ENCODE data around the gene MAD1L1.
A peak's percentile ranks its signal among the peaks of the same experiment; 100 is the strongest.
"Not testable (repeated sequence)": the region's sequence is repeated elsewhere in the genome, so short reads cannot be mapped to it uniquely, and the experiment has no call there.

Gene MAD1L1

DNA sequence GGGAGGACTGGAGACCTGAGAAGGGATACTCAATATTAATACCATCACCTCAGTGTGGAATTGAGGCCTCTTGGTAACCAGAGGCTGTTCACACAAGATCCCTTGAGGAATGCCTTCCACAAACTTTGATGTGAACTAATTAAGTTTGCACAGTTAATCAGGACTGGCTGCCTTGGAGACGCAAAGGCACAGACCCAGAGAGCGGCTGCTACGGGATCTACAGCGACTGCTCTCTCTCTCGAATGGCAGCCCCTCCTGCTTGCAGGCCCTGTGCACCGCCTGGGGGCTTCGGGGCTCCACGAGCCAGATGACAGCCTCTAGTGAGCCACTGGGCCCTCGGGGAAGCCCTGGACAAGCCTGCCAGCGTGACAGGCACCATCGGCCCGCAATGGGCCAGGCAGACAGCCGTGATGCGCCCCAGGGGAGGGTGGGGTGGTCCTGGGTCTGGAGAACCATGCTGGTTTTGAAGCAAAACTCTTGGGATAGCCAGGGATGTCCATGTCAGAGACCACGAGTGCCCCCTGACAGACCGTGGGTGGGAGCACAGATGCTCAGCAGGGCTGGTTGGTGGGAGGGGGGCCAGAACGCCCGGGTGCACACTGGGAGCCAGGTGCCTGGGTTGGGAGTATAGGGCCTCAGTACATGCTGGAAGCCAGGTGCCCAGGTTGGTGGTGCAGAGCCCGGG lies 367.0 kb downstream of the MAD1L1 start:
- no peak for DNase-seq

GRCh38 chr7:1865000-1865555 lies 367.7 kb downstream of the MAD1L1 start:
- DNase-seq: no peak

DNA sequence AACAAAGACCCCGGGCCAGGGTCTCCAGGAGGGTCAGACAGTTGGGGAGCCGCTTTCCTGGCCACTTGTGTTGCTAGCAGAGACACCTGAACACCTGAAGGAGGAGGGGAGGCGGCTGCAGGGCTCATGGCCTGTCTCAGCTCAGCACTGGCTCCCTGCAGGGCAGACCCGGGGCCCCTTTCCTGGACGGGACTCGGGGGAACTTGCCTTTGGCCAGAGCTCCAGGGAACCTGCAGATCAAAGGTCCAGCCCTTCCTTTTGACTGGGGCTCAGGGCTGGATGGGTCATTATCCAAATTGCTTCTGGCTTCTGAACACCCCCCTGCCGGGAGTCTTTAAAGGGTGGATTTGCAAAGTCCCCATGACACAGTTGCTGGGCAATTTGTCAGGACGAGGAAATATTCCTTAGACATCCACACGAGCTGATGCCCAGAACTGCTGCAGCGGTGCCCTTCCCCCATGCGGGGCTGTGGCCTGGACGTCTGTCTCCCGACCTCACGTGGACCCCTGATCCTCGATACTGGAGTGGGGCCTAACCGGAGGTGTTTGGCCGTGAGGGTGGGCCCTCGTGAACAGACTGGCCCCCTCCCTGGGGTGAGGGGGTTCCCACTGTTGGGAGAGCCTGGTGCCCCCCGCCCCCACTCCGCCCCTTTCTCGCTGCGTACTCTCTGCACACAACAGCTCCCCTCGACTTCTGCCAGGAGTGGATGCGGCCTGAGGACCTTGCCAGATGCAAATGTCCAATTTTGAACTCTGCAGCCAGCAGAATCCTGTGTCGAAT lies 368.4 kb downstream of the MAD1L1 start:
- no peak for DNase-seq

DNA sequence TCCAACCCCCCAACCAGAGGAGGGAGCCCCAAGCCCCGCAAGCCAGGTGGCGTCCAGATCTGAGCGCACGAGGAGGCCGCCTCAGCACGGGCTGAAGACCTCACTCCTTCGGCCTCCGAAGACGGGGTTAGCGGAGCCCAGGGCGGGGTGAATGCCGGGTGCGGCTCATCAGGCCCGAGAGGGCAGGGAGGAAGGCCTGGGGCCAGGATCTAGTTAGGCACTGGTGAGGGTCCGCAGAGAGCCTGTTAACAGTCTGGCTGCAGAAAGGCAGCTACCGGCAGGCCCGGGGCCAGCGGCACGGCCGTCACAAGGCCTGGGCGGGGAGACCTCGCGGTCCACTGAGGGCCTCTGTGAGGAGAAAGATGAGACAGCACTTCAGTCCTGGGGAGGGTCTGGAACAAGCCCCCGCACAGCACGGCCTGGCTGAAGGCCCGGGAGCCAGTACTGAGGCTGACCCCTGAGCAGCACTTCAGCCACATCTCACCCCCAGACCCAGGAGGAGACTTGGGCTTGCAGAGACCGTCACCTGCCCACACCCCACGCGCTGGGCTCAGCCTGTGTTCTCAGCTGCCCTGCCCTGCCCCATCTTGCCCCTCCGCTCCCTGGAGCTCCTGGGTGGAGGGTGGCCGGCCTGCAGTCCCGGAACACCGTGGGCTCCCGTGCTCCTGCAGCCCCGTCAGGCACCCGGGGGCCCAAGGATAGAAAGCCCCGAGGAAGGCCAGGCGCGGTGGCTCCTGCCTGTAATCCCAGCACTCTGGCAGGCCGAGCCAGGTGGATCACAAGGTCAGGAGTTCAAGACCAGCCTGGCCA lies 369.4 kb downstream of the MAD1L1 start:
- no peak for DNase-seq

GRCh38 chr7:1862560-1862959 lies 370.2 kb downstream of the MAD1L1 start:
- DNase-seq: no peak

GRCh38 chr7:1861799-1862458 lies 370.8 kb downstream of the MAD1L1 start:
- DNase-seq: no peak

DNA sequence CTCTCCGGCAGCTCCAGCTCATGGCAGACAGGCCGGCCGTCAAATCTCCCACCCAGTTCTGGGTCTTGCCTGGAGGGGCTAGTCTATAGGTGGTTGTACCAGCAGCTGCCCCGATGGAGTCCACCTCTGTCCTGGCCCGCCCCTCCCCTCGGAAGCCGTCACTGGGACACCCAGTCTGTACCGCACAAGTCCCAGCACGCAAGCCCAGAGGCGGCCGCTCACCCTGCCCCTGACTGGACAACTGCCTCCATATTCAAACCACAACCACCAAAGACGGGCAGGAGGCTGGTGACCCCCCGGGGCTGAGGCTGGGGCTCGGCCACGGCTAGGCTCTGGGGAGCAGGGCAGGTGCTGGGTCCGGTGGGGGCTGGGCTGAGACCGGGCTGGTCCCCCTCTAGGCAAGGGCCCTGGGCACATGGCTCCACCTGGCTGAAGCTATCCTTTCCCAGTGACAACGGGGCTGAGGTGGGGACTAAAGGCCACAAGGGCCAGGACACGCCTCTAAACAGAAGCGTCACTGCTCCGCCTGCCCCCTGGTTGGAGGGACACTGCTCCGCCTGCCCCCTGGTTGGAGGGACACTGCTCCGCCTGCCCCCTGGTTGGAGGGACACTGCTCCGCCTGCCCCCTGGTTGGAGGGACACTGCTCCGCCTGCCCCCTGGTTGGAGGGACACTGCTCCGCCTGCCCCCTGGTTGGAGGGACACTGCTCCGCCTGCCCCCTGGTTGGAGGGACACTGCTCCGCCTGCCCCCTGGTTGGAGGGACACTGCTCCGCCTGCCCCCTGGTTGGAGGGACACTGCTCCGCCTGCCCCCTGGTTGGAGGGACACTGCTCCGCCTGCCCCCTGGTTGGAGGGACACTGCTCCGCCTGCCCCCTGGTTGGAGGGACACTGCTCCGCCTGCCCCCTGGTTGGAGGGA lies 371.6 kb downstream of the MAD1L1 start:
- DNase-seq: not testable (repeated sequence)

DNA sequence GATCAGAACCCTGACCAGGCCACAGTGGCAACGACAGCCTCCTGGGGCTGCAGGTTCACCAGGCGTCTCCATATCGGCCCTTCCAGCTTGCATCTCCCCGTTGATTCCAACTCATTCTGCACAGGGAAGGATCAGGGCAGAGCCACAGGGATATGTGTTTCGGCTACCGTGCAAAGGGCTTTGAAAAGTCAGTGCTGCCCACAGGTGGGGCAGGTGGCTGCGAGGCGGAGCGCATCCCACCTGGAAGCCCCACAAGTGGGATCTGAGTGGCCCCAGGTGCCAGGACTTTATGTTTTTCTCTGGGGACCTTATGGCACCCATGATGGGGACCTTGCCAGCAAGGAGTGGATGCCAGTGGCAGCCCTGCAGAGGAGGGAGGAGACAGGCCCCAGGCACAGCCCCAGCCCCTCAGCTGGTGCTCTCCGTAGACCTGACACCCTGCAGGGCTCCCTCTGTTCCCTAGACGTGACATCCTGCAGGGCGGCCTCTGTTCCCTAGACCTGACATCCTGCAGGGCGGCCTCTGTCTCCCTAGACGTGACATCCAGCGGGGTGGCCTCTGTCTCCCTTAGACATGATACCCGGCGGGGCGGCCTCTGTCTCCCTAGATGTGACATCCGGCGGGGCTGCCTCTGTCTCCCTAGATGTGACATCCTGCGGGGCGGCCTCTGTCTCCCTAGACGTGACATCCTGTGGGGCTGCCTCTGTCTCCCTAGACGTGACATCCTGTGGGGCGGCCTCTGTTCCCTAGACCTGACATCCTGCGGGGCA lies 373.3 kb downstream of the MAD1L1 start:
- DNase-seq: peak; percentile 19

DNA sequence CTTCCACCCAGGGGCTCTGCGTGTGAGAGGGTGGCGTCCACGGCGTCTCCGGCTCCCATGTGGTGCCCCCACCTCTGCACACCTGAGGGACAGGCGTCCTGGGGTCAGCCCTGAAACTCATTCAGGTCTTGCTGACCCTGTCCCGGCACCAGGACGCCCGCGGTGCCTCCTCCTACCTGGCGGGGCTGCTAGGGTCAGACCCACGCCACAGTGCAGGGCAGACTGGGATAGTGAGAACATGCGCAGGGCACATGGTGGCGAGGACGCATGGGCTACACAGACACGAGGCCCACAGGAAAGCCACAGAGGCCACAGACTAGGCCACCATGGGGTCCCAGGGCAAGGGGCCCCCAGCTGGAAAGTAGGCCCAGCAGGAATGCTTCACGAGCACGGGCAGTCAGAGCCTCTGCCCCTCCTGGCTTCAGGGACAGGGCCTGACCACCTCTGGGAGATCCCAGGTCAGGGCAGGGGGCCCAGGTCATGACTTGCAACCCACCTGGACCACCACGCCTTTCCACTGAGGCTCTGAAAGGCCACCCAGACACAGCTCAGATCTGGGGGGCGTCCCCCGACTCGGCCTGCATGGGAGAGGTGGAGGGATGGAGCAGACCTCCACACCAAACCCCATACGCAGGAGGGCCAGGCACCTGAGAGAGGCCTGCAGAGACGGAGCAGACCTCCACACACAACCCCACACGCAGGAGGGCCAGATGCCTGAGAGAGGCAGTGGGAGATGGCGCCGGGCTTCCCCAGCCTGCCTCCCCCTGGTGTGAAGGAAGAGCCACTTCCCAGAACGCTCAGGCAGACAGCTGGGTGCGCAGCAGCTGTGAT lies 374.1 kb downstream of the MAD1L1 start:
- no peak for DNase-seq

DNA sequence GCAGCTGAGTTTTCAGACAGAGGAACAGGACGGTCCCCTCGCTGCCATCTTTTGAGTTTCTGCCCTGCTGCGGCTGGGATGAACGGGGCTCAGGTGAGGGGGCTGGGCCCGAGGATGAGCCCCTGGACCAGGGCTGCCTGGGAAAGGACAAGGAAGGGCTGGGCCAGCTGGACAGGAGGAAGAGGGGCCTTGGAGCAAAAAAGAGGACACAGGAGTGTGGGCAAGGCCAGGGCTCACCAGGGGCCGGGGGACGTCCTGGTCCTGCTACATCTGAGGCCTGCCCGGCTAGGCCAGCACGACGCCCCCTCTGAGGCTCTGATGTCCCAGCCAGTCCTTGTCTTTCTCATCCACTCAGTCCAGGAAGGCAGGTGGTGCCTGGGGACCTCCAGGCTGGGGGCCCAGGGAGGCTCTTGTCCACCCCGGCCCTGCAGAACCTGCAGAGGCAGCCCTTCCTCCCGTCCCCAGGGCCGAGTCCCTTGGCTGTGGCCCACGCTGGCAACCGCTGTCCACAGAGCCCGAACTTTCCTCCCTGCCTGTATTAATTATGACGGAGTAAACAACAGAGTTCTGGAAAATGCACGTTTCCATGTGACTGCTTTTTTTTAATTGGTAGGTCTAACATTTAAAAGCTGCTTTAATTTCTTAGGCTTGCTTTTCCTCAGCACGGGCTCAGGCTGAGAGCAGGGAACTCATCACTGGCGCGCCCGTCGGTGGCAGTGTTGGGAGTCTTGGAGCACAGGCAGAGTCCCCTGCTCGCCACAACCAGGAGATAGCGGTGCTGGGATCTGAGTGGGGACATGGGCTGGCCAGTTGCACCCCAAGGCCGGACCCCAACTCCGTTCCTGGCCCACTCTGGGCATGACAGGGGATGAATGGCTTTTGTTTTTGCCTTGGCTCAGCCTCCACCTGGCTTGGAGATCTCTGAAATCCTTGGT lies 375.0 kb downstream of the MAD1L1 start:
- no peak for DNase-seq

- DNase-seq: no peak
Observed at GRCh38 chr7:1856888-1857441, 375.8 kb downstream of the MAD1L1 start.

DNA sequence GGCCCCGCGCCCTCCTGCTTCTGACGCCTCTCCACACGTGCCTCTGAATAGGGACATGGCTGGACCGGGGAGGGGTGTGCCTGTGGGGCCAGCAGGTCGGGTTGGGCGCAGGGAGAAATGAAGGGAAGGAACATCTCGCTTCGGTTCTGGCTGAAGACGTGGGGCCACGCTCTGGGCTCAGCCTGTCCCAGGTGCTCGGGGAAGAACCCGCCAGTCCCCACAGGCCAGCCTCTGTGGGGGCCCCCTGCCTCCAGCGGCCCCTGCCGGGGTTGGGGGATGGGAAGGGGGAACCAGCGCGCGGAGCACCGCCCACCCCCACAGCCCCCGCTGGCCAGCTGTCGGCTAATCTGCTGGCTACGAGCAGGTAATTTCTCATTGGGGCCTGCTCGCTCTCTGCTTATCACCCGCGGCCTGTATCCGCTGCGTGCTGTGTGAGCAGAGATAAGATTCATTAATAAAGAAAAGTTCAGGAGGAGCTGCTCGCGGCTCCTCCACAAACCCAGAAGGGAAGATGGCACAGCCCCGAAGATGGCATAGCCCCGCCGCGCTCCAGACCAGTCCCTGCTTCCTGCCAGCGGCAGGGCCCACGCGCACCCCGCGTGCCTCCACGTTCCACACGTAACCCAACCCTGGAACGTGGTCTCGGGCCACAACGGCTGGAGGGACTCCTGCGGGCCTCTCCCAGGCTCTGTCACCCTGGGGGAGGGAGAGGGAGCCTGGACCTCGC lies 376.4 kb downstream of the MAD1L1 start:
- no peak for DNase-seq

DNA sequence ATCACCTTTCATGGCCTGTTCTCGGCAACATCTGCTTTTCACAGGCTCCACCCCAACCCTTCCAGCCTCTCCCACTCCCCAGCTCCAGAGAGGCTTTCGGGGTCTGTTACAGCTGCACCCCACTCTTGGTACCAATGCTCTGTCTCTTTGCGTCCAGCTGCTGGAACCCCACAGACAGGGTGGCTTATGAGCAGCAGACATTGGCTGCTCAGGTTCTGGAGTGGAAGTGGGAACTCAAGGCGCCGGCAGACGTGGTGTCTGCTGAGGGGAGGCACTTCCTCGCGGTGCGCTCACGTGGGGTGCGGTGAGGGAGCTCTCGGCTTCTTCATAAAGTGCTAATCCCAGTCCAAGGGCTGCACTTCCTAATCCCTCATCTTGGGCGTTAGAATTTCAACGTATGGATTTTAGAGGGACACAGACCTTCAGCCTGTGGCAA lies 377.0 kb downstream of the MAD1L1 start:
- no peak for DNase-seq

- DNase-seq: no peak
Observed at GRCh38 chr7:1854866-1855724, 377.6 kb downstream of the MAD1L1 start.

DNA sequence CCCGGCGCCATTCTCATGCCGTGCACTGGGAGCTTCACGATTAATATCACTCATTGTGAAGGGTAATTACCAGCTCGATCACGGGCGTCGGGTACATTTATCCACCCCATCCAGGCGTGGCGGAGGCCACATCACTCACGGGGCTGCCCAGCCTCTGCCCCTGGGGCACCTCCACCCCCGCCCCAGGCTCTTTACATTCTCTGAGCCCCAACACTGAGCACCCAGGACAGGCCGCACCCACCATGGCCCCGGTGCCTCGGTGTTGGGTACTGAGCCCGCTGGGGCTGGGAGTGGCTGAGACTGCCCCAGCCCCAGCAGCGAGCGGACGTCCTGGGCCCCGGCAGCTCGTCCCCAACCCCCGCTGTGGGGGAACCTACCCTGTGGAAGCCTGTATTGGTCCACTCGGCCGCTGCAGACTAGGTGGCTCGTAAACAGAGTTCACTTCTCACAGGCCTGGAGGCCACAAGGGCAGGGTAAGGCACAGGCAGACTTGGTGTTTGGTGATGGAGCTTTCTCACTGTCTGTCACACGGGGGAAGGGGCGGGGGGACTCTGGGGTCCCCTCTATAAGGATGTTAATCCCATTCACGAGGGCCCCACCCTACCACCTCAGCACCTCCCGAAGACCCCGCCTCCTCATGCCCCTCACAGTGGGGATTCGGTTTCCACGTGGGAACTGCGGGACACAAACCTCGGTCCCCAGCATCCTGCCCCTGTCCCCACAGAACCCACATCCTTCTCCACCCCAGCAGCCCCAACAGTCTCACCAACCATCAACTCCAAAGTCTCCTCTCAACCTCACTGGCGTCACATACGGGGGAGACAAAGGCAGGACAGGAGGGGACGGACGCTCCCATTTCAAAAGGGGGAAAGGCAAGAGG lies 378.5 kb downstream of the MAD1L1 start:
- no peak for DNase-seq
